HCT116 (cell line): Measurements from ENCODE around the gene STAB1. TPM values are rescaled to one million over a fixed set of nuclear protein-coding genes. Genes with fewer than 3 reads are reported as not detected.

Experiments
- EGR1 ChIP-seq: IDR thresholded peaks from 2 replicates; pipeline ENCODE4 v1.6.1; 2012; ENCODE audit warnings: low read depth
- EZH2phosphoT487 ChIP-seq: fragments of 200-600 bp; IDR thresholded peaks from 2 replicates; pipeline ENCODE4 v1.6.1; 2018; ENCODE audit warnings: antibody characterized with exemption, borderline replicate concordance
- FOSL1 ChIP-seq: IDR thresholded peaks from 2 replicates; pipeline ENCODE4 v1.6.1; 2012; ENCODE audit warnings: low read depth
- POLR2A ChIP-seq: IDR thresholded peaks from 2 replicates; pipeline ENCODE4 v1.7.0; 2011; ENCODE audit warnings: borderline replicate concordance; ENCODE audit not compliant: insufficient read depth, insufficient read length; ENCODE audit errors: extremely low read depth
- RAD21 ChIP-seq: IDR thresholded peaks from 2 replicates; pipeline ENCODE4 v1.6.1; 2012; ENCODE audit warnings: low read depth, mild to moderate bottlenecking
- SIN3A ChIP-seq: IDR thresholded peaks from 2 replicates; pipeline ENCODE4 v1.6.1; 2012; ENCODE audit warnings: low read depth
- SP1 ChIP-seq: IDR thresholded peaks from 2 replicates; pipeline ENCODE4 v1.6.1; 2012; ENCODE audit warnings: low read depth
- total RNA-seq: library from RNA; stranded (reverse); gene quantifications from one replicate; pipeline ENCODE4 v1.2.1, GENCODE V29; 2021; ENCODE audit not compliant: unreplicated experiment
- TF ChIP-seq, protein P1 (sequence below): IDR thresholded peaks from 2 replicates; pipeline ENCODE4 v1.6.1; 2012; ENCODE audit warnings: low read depth
- TF ChIP-seq, protein P2 (sequence below): IDR thresholded peaks from 2 replicates; pipeline ENCODE4 v1.6.1; 2012
- TF ChIP-seq, protein P3 (sequence below), 3 experiments: fragments of 200-600 bp in 1 of 3; sonication (generic) in 1 of 3; IDR thresholded peaks in 2 of 3; conservative IDR thresholded peaks in 1 of 3; 2 replicates each; pipeline ENCODE4 v1.5.1; 2012 to 2017; ENCODE audit warnings: low read depth in 2 of 3, low read length in 2 of 3, antibody characterized with exemption in 1 of 3, borderline replicate concordance in 1 of 3, control low read depth in 1 of 3, mild to moderate bottlenecking in 1 of 3, mixed read lengths in 1 of 3, mixed run types in 1 of 3, moderate library complexity in 1 of 3; ENCODE audit not compliant: insufficient read depth in 1 of 3

Gene STAB1
- total RNA-seq, 1 experiment from 2014 or later: 0.44 TPM

DNA sequence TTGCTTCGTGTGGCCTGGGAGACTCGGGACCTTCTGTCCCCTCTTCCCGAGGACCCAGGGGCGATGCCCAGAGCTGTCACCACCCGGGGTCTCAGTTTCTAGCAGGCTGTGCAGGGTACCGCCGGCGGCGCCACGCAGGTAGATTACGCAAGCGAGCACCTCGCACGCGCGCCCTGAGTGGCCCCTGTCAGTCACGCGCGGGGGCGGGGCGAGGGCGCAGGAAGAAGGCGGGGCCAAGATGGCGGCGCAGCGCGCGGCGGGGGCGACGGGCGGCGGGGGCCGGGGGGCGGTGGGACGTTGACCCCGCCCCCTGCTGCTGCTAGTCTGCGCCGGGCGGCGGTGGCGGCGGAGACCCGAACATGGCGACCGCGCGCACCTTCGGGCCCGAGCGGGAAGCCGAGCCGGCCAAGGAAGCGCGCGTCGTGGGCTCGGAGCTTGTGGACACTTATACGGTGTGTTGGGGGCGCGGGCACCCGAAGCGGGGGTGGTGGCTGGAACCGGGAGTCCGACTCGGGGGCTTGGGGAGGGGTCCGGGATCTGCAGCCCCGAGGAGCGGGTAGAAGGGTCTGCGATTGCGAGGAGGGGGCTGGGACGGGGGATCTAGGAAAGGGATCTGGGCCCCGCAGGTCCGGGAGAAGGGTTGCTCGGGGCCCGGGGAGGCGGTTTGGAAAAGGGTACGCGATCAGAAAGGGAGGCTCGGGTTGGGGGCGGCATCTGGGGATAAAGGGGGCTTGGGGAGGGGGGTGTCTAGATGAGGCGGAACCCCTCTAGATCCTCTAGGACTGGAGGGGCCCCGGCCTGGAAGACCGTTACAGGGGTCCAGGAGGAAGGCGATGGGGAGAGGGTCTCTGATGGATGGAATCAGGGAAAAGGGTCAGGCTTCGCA lies 39.6 kb upstream of the STAB1 start, which contains the start of gene NISCH (continued):
- TF ChIP-seq, protein P1, sequence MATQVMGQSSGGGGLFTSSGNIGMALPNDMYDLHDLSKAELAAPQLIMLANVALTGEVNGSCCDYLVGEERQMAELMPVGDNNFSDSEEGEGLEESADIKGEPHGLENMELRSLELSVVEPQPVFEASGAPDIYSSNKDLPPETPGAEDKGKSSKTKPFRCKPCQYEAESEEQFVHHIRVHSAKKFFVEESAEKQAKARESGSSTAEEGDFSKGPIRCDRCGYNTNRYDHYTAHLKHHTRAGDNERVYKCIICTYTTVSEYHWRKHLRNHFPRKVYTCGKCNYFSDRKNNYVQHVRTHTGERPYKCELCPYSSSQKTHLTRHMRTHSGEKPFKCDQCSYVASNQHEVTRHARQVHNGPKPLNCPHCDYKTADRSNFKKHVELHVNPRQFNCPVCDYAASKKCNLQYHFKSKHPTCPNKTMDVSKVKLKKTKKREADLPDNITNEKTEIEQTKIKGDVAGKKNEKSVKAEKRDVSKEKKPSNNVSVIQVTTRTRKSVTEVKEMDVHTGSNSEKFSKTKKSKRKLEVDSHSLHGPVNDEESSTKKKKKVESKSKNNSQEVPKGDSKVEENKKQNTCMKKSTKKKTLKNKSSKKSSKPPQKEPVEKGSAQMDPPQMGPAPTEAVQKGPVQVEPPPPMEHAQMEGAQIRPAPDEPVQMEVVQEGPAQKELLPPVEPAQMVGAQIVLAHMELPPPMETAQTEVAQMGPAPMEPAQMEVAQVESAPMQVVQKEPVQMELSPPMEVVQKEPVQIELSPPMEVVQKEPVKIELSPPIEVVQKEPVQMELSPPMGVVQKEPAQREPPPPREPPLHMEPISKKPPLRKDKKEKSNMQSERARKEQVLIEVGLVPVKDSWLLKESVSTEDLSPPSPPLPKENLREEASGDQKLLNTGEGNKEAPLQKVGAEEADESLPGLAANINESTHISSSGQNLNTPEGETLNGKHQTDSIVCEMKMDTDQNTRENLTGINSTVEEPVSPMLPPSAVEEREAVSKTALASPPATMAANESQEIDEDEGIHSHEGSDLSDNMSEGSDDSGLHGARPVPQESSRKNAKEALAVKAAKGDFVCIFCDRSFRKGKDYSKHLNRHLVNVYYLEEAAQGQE: no peak
- TF ChIP-seq EGR1: no peak
- no peak for TF ChIP-seq FOSL1
- TF ChIP-seq SIN3A: no peak
- no peak for TF ChIP-seq EZH2phosphoT487
- no peak for TF ChIP-seq SP1
- TF ChIP-seq, protein P2, sequence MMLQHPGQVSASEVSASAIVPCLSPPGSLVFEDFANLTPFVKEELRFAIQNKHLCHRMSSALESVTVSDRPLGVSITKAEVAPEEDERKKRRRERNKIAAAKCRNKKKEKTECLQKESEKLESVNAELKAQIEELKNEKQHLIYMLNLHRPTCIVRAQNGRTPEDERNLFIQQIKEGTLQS: no peak
- TF ChIP-seq RAD21: no peak
- TF ChIP-seq POLR2A: peak; percentile 66
- TF ChIP-seq, protein P3, sequence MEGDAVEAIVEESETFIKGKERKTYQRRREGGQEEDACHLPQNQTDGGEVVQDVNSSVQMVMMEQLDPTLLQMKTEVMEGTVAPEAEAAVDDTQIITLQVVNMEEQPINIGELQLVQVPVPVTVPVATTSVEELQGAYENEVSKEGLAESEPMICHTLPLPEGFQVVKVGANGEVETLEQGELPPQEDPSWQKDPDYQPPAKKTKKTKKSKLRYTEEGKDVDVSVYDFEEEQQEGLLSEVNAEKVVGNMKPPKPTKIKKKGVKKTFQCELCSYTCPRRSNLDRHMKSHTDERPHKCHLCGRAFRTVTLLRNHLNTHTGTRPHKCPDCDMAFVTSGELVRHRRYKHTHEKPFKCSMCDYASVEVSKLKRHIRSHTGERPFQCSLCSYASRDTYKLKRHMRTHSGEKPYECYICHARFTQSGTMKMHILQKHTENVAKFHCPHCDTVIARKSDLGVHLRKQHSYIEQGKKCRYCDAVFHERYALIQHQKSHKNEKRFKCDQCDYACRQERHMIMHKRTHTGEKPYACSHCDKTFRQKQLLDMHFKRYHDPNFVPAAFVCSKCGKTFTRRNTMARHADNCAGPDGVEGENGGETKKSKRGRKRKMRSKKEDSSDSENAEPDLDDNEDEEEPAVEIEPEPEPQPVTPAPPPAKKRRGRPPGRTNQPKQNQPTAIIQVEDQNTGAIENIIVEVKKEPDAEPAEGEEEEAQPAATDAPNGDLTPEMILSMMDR (IDR thresholded peaks at IDR 0.05 in 2 of 3, conservative IDR thresholded peaks at IDR 0.05 in 1 of 3; ENCODE audit: borderline replicate concordance in 1 of 3, insufficient read depth in 1 of 3, low read depth in 2 of 3, low read length in 2 of 3): no peak
